Activated T-cell treated with anti-CD3 and anti-CD28 coated beads, Interleukin-2, amount 50 U/mL, for 72 hours (primary cell): ENCODE results near the gene GTF2I. TPM values are rescaled to one million over a fixed set of nuclear protein-coding genes. Genes with fewer than 3 reads are reported as not detected.
"Not testable (repeated sequence)": the region's sequence is repeated elsewhere in the genome, so short reads cannot be mapped to it uniquely, and the experiment has no call there.

ENCODE experiments used
- ATAC-seq, 2 donors: fragments of 150-1000 bp; cut with Tn5 transposase; replicated peaks in 1 of 2; 2 replicates each; pipeline ENCODE4 v1.10.0; 2021; ENCODE audit warnings: moderate library complexity in 2 of 2, mild to moderate bottlenecking in 1 of 2
- DNase-seq, 2 donors: peaks; one replicate each; pipeline ENCODE4 v3.0.0; 2021 to 2022; ENCODE audit warnings: mixed read lengths in 1 of 2
- H3K27ac Mint-ChIP-seq: one replicate; pipeline ENCODE4 v1.8.0; 2022; ENCODE audit warnings: mild to moderate bottlenecking, moderate library complexity, mixed read lengths
- H3K27me3 Mint-ChIP-seq: one replicate; pipeline ENCODE4 v1.8.0; 2022; ENCODE audit warnings: low read depth, mixed read lengths
- H3K36me3 Mint-ChIP-seq, 2 donors: one replicate each; pipeline ENCODE4 v1.8.0; 2022; ENCODE audit warnings: mixed read lengths in 2 of 2, mild to moderate bottlenecking in 1 of 2; ENCODE audit not compliant: insufficient read depth in 2 of 2
- H3K4me1 Mint-ChIP-seq: one replicate; pipeline ENCODE4 v1.8.0; 2022; ENCODE audit warnings: low read depth, mixed read lengths
- H3K4me3 Mint-ChIP-seq, 2 donors: one replicate each; pipeline ENCODE4 v1.8.0; 2022; ENCODE audit warnings: mild to moderate bottlenecking in 2 of 2, mixed read lengths in 2 of 2, moderate library complexity in 2 of 2
- H3K9me3 Mint-ChIP-seq, 2 donors: one replicate each; pipeline ENCODE4 v1.8.0; 2022; ENCODE audit warnings: mixed read lengths in 2 of 2
- total RNA-seq, 2 donors: library from RNA; stranded (reverse); gene quantifications; one replicate each; pipeline ENCODE4 v1.2.3, GENCODE V29; 2022

The GTF2I gene
- total RNA-seq, 2 donors from 2014 or later: 118 to 121 TPM

- H3K27ac Mint-ChIP-seq, H3K9me3 Mint-ChIP-seq, H3K36me3 Mint-ChIP-seq, H3K4me3 Mint-ChIP-seq, ATAC-seq, H3K27me3 Mint-ChIP-seq, H3K4me1 Mint-ChIP-seq, DNase-seq: not testable (repeated sequence)
Observed at GRCh38 chr7:74781746-74782145, 124.2 kb downstream of the GTF2I start.

GRCh38 chr7:74783595-74783994, 126.1 kb downstream of the GTF2I start:
- not testable (repeated sequence) for H3K4me3 Mint-ChIP-seq, H3K27ac Mint-ChIP-seq, H3K9me3 Mint-ChIP-seq, H3K4me1 Mint-ChIP-seq, H3K27me3 Mint-ChIP-seq, DNase-seq, H3K36me3 Mint-ChIP-seq, ATAC-seq

- peak; percentile 95 to 96 for ATAC-seq
- H3K9me3 Mint-ChIP-seq, H3K36me3 Mint-ChIP-seq, H3K27ac Mint-ChIP-seq, H3K27me3 Mint-ChIP-seq, H3K4me1 Mint-ChIP-seq: not testable (repeated sequence)
- peak overlapping the region; percentile 22 to 40 for H3K4me3 Mint-ChIP-seq
- peak; percentile 97 to 98 for DNase-seq
Observed at GRCh38 chr7:74788369-74789150, 131.0 kb downstream of the GTF2I start.

DNA sequence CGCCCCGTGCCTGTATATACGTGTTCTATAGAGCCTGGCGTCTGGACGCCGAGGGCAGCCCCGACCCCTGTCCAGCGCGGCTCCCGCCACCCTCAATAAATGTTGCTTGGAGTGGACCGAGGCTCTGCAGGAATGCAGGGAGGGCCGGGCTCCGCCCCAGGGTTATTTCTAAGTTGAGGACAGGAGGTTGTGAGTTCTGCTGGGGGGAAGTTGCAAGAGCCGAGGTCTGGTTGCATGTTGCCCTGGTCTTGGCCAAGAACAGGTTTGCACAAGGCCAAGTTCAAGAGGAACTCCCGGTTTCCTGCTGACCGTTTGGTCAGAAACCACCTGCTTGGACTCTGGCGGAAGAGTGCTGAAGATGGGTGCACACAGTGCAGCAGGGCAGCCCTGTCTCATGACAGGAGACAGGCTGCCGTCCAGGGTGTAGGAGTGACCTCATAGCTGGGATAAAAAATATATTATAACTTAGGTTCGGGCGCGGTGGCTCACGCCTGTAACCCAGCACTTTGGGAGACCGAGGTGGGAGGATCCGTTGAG, 131.8 kb downstream of the GTF2I start:
- H3K9me3 Mint-ChIP-seq, H3K4me1 Mint-ChIP-seq, ATAC-seq, H3K27ac Mint-ChIP-seq, H3K4me3 Mint-ChIP-seq, H3K36me3 Mint-ChIP-seq, DNase-seq, H3K27me3 Mint-ChIP-seq: not testable (repeated sequence)

GRCh38 chr7:74797848-74798622, 140.5 kb downstream of the GTF2I start:
- H3K9me3 Mint-ChIP-seq, H3K27me3 Mint-ChIP-seq, H3K4me3 Mint-ChIP-seq, DNase-seq, H3K4me1 Mint-ChIP-seq, H3K36me3 Mint-ChIP-seq, H3K27ac Mint-ChIP-seq: not testable (repeated sequence)
- ATAC-seq: peak; percentile 19 to 24

DNA sequence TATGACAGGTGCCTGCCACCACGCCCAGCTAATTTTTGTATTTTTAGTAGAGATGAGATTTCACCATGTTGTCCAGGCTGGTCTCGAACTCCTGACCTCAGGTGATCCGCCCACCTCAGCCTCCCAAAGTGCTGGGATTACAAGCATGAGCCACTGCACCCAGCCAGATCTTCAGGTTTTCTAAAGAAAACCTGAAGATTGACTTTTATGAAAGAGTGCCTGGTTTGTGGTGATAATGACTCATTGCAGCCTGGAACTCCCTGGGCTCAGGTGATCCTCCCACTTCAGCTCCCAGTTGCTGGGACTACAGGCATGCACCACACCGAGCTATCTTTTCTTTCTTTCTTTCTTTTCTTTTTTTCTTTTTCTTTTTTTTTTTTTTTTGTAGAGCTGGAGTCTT, 141.1 kb downstream of the GTF2I start:
- not testable (repeated sequence) for H3K4me3 Mint-ChIP-seq, H3K36me3 Mint-ChIP-seq, H3K4me1 Mint-ChIP-seq, H3K9me3 Mint-ChIP-seq, H3K27me3 Mint-ChIP-seq, H3K27ac Mint-ChIP-seq
- DNase-seq (peak; percentile 9 to 29), ATAC-seq (peak; percentile 59 to 72)

Other genes starting within 250 kb of the GTF2I start
- 1 to 10 TPM; 3.1 to 4.6 TPM for gene GTF2IRD1, start 203.8 kb upstream of the GTF2I start, total RNA-seq
- gene NCF1, start 116.3 kb downstream of the GTF2I start, total RNA-seq: 1 to 10 TPM; 1.8 to 3.8 TPM
- gene GTF2IRD2, start 193.9 kb downstream of the GTF2I start, total RNA-seq: 10 to 100 TPM in 1 of 2 donors, 1 to 10 TPM in 1; 4.4 to 13.4 TPM